DOHH2 (cell line): ENCODE measurements around the gene CFAP91.

Experiments
- H3F3A ChIP-seq: fragments of 200-600 bp; sonication (generic), shearing (Covaris generic); 2 replicates; pipeline ENCODE4 v1.6.0; 2016; ENCODE audit warnings: antibody characterized with exemption, mild to moderate bottlenecking; ENCODE audit not compliant: control insufficient read depth, insufficient read depth
- H3K27ac ChIP-seq: fragments of 200-600 bp; sonication (generic); 2 replicates; pipeline ENCODE4 v1.5.1; 2014; ENCODE audit warnings: low read depth, mild to moderate bottlenecking, low read length, moderate library complexity
- H3K27me3 ChIP-seq: fragments of 200-600 bp; sonication (generic); 2 replicates; pipeline ENCODE4 v1.6.1; 2014; ENCODE audit warnings: mild to moderate bottlenecking, low read length, mixed read lengths; ENCODE audit not compliant: control insufficient read depth
- H3K36me3 ChIP-seq: fragments of 200-600 bp; sonication (generic); 2 replicates; pipeline ENCODE4 v1.6.1; 2014; ENCODE audit warnings: mild to moderate bottlenecking, low read length, moderate library complexity, mixed read lengths; ENCODE audit not compliant: control insufficient read depth
- H3K4me1 ChIP-seq: fragments of 200-600 bp; sonication (generic); 2 replicates; pipeline ENCODE4 v1.6.1; 2014; ENCODE audit warnings: mild to moderate bottlenecking, low read length, mixed read lengths; ENCODE audit not compliant: control insufficient read depth
- H3K4me2 ChIP-seq: fragments of 200-600 bp; sonication (generic); 2 replicates; pipeline ENCODE4 v1.6.0; 2014; ENCODE audit warnings: mild to moderate bottlenecking, low read length, moderate library complexity
- H3K4me3 ChIP-seq: fragments of 200-600 bp; sonication (generic); 2 replicates; pipeline ENCODE4 v1.5.1; 2014; ENCODE audit warnings: mild to moderate bottlenecking, low read length, mixed read lengths
- H3K79me2 ChIP-seq: fragments of 200-600 bp; sonication (generic); 2 replicates; pipeline ENCODE4 v1.6.1; 2014; ENCODE audit warnings: mild to moderate bottlenecking, low read length, mixed read lengths; ENCODE audit not compliant: control insufficient read depth
- H3K9me2 ChIP-seq: fragments of 200-600 bp; sonication (generic); replicated peaks from 2 replicates; pipeline ENCODE4 v1.6.1; 2014; ENCODE audit warnings: mild to moderate bottlenecking, low read length, mixed read lengths; ENCODE audit not compliant: control insufficient read depth
- H3K9me3 ChIP-seq: fragments of 200-600 bp; sonication (generic); 2 replicates; pipeline ENCODE4 v1.6.1; 2014; ENCODE audit warnings: antibody characterized with exemption, low read length, mixed read lengths; ENCODE audit not compliant: control insufficient read depth, insufficient read depth
- H4K20me1 ChIP-seq: fragments of 200-600 bp; sonication (generic); 2 replicates; pipeline ENCODE4 v1.6.0; 2014; ENCODE audit warnings: low read depth, mild to moderate bottlenecking, antibody characterized with exemption, low read length, moderate library complexity; ENCODE audit not compliant: control insufficient read depth, insufficient read depth
- CTCF ChIP-seq: fragments of 200-600 bp; sonication (generic); IDR thresholded peaks from one replicate; pipeline ENCODE4 v1.5.1; 2014; ENCODE audit warnings: antibody characterized with exemption, mild to moderate bottlenecking, low read depth, low read length; ENCODE audit not compliant: poor library complexity, severe bottlenecking
- EZH2phosphoT487 ChIP-seq: fragments of 200-600 bp; sonication (generic); IDR thresholded peaks from 2 replicates; pipeline ENCODE4 v1.6.1; 2017; ENCODE audit warnings: borderline replicate concordance, mild to moderate bottlenecking, antibody characterized with exemption, low read length, moderate library complexity, mixed read lengths

Gene CFAP91

DNA sequence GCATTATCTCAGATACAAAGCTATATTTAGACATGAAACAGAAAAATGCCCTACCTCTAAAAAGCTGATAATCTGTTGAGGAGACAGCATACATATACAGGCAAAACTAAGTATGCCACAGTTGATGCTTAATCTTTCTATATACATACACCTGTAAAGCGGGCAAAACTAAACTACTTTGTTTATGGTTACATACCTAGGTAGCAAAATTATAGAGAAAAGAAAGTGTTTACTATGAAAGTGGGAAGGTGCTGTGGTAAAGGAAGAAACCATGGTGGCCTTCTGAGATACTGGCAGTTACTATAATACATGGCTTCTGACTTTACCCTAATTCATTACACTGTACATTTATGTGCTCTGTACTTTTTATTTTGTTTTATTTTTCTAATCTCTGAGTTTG is 43.1 kb downstream of the CFAP91 start:
- Histone ChIP-seq H3K79me2 (no peaks in the 10 kb centered on the region), H3K36me3 (no peaks in the 10 kb centered on the region), H3K4me2 (no peak overlapping the region), H4K20me1 (no peaks in the 10 kb centered on the region), H3F3A (no peaks in the 10 kb centered on the region), H3K9me3 (no peaks in the 10 kb centered on the region), H3K4me3 (no peak overlapping the region), H3K27ac (no peak overlapping the region), H3K27me3 (peaks cover 15% of the 10 kb centered on the region), H3K4me1 (no peaks in the 10 kb centered on the region), H3K9me2 (no peaks in the 10 kb centered on the region)
- no peak for TF ChIP-seq CTCF
- TF ChIP-seq EZH2phosphoT487: no peak

- Histone ChIP-seq H3K9me3 (no peaks in the 10 kb centered on the region), H3F3A (no peaks in the 10 kb centered on the region), H3K4me1 (no peaks in the 10 kb centered on the region), H3K9me2 (no peaks in the 10 kb centered on the region), H3K4me2 (no peak overlapping the region), H3K79me2 (no peaks in the 10 kb centered on the region), H3K27me3 (peaks cover 12% of the 10 kb centered on the region), H3K36me3 (no peaks in the 10 kb centered on the region), H3K27ac (no peak overlapping the region), H3K4me3 (no peak overlapping the region), H4K20me1 (no peaks in the 10 kb centered on the region)
- TF ChIP-seq EZH2phosphoT487 (no peak), CTCF (no peak)
Observed at GRCh38 chr3:119746423-119746822, 43.6 kb downstream of the CFAP91 start.

- no peaks in the 10 kb centered on the region for H3K79me2 ChIP-seq
- no peak overlapping the region for H3K4me3 ChIP-seq
- H3K9me3 ChIP-seq: no peaks in the 10 kb centered on the region
- TF ChIP-seq CTCF (no peak), EZH2phosphoT487 (no peak)
- H3K36me3 ChIP-seq: no peaks in the 10 kb centered on the region
- H3K27me3 ChIP-seq: peaks cover 5% of the 10 kb centered on the region; the same call in 1 of the 2 replicates
- H3K9me2 ChIP-seq: no peaks in the 10 kb centered on the region
- no peaks in the 10 kb centered on the region for H4K20me1 ChIP-seq
- no peaks in the 10 kb centered on the region for H3F3A ChIP-seq
- no peaks in the 10 kb centered on the region for H3K4me1 ChIP-seq
- H3K27ac ChIP-seq: no peak overlapping the region
- H3K4me2 ChIP-seq: no peak overlapping the region
Observed at GRCh38 chr3:119747357-119747756, 44.5 kb downstream of the CFAP91 start.

DNA sequence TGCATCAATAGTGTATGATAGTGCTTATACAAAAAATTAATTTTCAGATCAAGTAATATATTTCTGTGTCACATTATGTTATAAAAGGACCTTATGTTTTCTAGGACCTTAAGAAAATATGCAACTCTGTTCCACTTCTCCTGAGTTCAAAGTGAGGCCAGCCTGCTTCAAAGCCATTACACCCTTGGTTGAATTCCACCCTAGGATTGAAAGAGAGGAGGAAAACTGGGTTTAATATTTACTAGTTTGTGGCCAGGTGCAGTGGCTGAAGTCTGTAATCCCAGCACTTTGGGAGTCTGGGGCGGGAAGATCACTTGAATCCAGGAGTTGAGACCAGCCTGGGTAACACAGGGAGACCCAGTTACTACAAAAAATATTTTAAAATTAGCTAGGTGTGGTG is 46.2 kb downstream of the CFAP91 start:
- Histone ChIP-seq H3K79me2 (no peaks in the 10 kb centered on the region), H3K4me3 (no peak overlapping the region), H3K36me3 (no peaks in the 10 kb centered on the region), H3K27me3 (peaks cover 5% of the 10 kb centered on the region; the same call in 1 of the 2 replicates), H3F3A (no peaks in the 10 kb centered on the region), H3K27ac (no peak overlapping the region), H3K4me1 (no peaks in the 10 kb centered on the region), H3K4me2 (no peak overlapping the region), H3K9me2 (no peaks in the 10 kb centered on the region), H4K20me1 (no peaks in the 10 kb centered on the region), H3K9me3 (no peaks in the 10 kb centered on the region)
- no peak for TF ChIP-seq CTCF
- no peak for TF ChIP-seq EZH2phosphoT487
